Lung (tissue), 12 donors: ENCODE data around the gene KLHL21. TPM values are rescaled to one million over a fixed set of nuclear protein-coding genes. Genes with fewer than 3 reads are reported as not detected.

Source experiments
- ATAC-seq: fragments of 200-7000 bp; cut with Tn5 transposase; one replicate; pipeline ENCODE4 v1.9.1; 2020; ENCODE audit warnings: moderate number of reproducible peaks; ENCODE audit not compliant: insufficient read depth, low FRiP score
- DNase-seq, 3 donors: peaks; one replicate each; pipeline ENCODE4 v3.0.0-alpha.2; 2013 to 2017
- H3K27ac ChIP-seq, 2 donors: one replicate each; pipeline ENCODE4 v1.5.1; 2013; ENCODE audit warnings: mild to moderate bottlenecking in 2 of 2, moderate library complexity in 2 of 2, control low read depth in 1 of 2, inconsistent platforms in 1 of 2, low read depth in 1 of 2, low read length in 1 of 2
- H3K27me3 ChIP-seq, 3 donors: one replicate each; pipeline ENCODE4 v1.5.1; 2013; ENCODE audit warnings: low read length in 2 of 3; ENCODE audit not compliant: control insufficient read depth in 3 of 3, insufficient read depth in 3 of 3
- H3K36me3 ChIP-seq, 4 donors: one replicate each; pipeline ENCODE4 v1.5.1; 2013; ENCODE audit warnings: low read length in 4 of 4, mild to moderate bottlenecking in 1 of 4, moderate library complexity in 1 of 4; ENCODE audit not compliant: control insufficient read depth in 4 of 4, insufficient read depth in 4 of 4
- H3K4me1 ChIP-seq, 5 donors: one replicate each; pipeline ENCODE4 v1.5.1; 2013; ENCODE audit warnings: low read length in 5 of 5, mild to moderate bottlenecking in 2 of 5, moderate library complexity in 1 of 5; ENCODE audit not compliant: control insufficient read depth in 5 of 5, insufficient read depth in 5 of 5
- H3K4me3 ChIP-seq: one replicate; pipeline ENCODE4 v1.5.1; 2013; ENCODE audit warnings: mild to moderate bottlenecking, control low read depth, moderate library complexity
- H3K9ac ChIP-seq, 2 donors: one replicate each; pipeline ENCODE4 v1.5.1; 2013; ENCODE audit warnings: low read length in 2 of 2, control low read depth in 1 of 2; ENCODE audit not compliant: insufficient read depth in 1 of 2
- H3K9me3 ChIP-seq, 4 donors: one replicate each; pipeline ENCODE4 v1.5.1; 2013; ENCODE audit warnings: low read length in 3 of 4, mild to moderate bottlenecking in 1 of 4, moderate library complexity in 1 of 4; ENCODE audit not compliant: control insufficient read depth in 4 of 4, insufficient read depth in 3 of 4
- WGBS, 2 donors: extraction: QIAGEN DNeasy Blood & Tissue Kit; methylation state at CpG; one replicate each; pipeline ENCODE4 v1.1.7; 2013; 5-methylcytosine and 5-hydroxymethylcytosine counted together
- polyA plus RNA-seq, 2 donors: library from polyadenylated mRNA; stranded (reverse); fragments of 200-250 nt; gene quantifications; one replicate each; pipeline ENCODE4 v1.2.1, GENCODE V29; 2013
- total RNA-seq, 2 donors: library from RNA; depleted of rRNA in 1 of 2; stranded (reverse); fragments of >200 nt in 1 of 2; gene quantifications; one replicate each; pipeline ENCODE4 v1.2.1, GENCODE V29; 2014 to 2021
- TF ChIP-seq, protein P1 (sequence below): IDR thresholded peaks from 2 replicates; pipeline ENCODE4 v1.5.1; 2012; ENCODE audit warnings: mild to moderate bottlenecking; ENCODE audit errors: control extremely low read depth, extremely low read depth
- donor health status: control.
- donor health status: control.
- donor health status: Bipolar disorder and iron deficiency.
- donor health status: healthy.
- donor health status: DM: yes; HTN: yes; CAD: no.

The KLHL21 gene
- total and polyA plus RNA-seq, 4 donors = 9.2 to 31.3 (median 19.7) TPM

DNA sequence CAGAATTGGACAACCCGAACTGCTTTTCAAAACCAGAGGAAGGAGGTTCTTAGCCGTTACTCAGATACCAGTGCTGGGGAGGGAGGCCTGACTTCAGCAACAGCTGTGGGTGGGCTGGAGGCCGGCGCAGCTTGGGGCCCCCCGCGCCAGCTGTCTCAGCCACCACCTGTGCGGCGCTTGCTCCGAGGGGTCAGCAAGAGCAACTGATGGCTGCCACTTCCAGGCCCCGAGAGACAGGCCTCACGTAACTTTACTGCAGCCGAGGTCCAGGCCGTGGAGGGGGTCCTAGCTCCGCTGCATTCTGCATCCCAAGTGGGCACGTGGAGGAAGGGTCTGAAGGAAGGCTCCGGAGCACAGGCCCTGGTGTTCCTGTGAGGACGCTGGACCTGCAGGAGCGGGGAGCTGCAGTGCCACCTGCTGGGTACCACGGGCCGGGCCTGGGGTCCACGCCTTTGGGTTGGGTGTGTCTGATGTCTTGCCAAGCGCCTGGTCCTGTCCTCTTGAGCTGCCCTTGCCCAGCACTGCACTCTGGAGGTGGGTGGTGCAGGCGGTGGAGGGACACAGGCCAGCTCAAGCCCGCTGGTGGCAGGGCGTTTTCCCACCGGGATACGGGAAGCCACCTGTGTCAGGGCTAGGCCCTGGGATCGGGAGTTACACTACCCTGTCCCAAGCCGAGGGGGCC lies 31.8 kb upstream of the KLHL21 start:
- WGBS, 2 donors = 68 to 77% methylated on average over 29 of the region's 29 CpGs
- ATAC-seq (peak; percentile 75), DNase-seq (peak; percentile 29 to 57 (median 49))
- Histone ChIP-seq H3K36me3 (peaks cover 9 to 59% (median 43%) of the 10 kb centered on the region in 4 donors), H3K27me3 (no peaks in the 10 kb centered on the region), H3K4me1 (peaks cover 0 to 5% (median 0%) of the 10 kb centered on the region in 5 donors), H3K27ac (peak overlapping the region in 1 of 2 donors; percentile 17), H3K4me3 (no peak overlapping the region), H3K9me3 (no peaks in the 10 kb centered on the region), H3K9ac (no peak overlapping the region)
- TF ChIP-seq, protein P1, sequence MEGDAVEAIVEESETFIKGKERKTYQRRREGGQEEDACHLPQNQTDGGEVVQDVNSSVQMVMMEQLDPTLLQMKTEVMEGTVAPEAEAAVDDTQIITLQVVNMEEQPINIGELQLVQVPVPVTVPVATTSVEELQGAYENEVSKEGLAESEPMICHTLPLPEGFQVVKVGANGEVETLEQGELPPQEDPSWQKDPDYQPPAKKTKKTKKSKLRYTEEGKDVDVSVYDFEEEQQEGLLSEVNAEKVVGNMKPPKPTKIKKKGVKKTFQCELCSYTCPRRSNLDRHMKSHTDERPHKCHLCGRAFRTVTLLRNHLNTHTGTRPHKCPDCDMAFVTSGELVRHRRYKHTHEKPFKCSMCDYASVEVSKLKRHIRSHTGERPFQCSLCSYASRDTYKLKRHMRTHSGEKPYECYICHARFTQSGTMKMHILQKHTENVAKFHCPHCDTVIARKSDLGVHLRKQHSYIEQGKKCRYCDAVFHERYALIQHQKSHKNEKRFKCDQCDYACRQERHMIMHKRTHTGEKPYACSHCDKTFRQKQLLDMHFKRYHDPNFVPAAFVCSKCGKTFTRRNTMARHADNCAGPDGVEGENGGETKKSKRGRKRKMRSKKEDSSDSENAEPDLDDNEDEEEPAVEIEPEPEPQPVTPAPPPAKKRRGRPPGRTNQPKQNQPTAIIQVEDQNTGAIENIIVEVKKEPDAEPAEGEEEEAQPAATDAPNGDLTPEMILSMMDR = no peak

DNA sequence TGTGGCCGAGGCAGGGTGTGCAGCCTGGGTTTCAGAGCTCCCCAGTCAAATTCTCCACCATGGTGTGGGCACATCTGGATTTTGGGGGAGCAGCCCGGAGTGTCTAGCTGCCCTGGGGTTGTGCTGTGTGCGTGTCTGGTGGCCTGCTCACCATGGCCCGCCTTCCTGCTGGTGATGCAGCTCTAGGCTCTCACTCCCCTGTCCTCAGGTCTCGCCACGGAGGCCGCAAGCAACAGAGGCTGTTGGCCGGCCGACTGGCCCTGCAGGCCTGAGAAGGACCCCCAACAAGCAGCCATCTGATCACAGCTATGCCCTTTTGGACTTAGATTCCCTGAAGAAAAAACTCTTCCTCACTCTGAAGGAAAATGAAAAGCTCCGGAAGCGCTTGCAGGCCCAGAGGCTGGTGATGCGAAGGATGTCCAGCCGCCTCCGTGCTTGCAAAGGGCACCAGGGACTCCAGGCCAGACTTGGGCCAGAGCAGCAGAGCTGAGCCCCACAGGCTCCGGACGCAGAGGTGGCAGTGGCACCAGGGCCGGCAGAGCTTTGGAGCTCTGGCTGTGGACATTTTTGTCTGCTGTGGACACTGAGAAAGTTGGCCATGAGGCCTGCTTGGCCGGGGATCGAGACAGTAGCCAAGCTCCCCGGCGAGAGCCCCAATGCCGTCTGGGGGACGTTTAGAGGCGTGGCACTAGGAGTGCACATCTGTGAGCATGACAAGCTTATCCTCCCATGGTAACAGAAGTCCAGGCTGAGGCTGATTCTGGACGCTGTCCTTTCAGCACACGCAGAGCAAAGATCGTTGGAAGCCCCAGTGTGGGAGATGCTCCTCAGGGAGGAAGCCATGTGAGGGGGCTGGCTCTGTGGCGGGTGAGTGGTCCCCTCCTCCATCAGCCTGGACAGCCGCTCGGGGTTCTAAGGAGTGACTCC lies 30.2 kb upstream of the KLHL21 start:
- H3K4me3 ChIP-seq = no peak overlapping the region
- peaks cover 9 to 65% (median 43%) of the 10 kb centered on the region in 4 donors for H3K36me3 ChIP-seq
- ATAC-seq = no peak
- H3K4me1 ChIP-seq = no peaks in the 10 kb centered on the region
- 93 to 94% methylated on average over 30 of the region's 30 CpGs for WGBS, 2 donors
- no peaks in the 10 kb centered on the region for H3K9me3 ChIP-seq
- TF ChIP-seq, protein P1 = no peak
- H3K27ac ChIP-seq = no peak overlapping the region
- no peaks in the 10 kb centered on the region for H3K27me3 ChIP-seq
- DNase-seq = no peak
- H3K9ac ChIP-seq = no peak overlapping the region

- WGBS, 2 donors = 96 to 98% methylated on average over 8 of the region's 8 CpGs
- no peak overlapping the region for H3K4me3 ChIP-seq
- no peak for DNase-seq
- no peaks in the 10 kb centered on the region for H3K27me3 ChIP-seq
- no peak for ATAC-seq
- H3K9me3 ChIP-seq = no peaks in the 10 kb centered on the region
- peaks cover 0 to 3% (median 0%) of the 10 kb centered on the region in 5 donors for H3K4me1 ChIP-seq
- no peak overlapping the region for H3K27ac ChIP-seq
- TF ChIP-seq, protein P1 = no peak
- no peak overlapping the region for H3K9ac ChIP-seq
- peaks cover 6 to 54% (median 31%) of the 10 kb centered on the region in 4 donors for H3K36me3 ChIP-seq
Measured at GRCh38 chr1:6631058-6631457, 28.4 kb upstream of the KLHL21 start.
